Mucosa of gallbladder (tissue), 1 donor: Measurements from ENCODE around the gene KBTBD4. TPM values are rescaled to one million over a fixed set of nuclear protein-coding genes. Genes with fewer than 3 reads are reported as not detected.
"Not testable (repeated sequence)": the region's sequence is repeated elsewhere in the genome, so short reads cannot be mapped to it uniquely, and the experiment has no call there.

ENCODE experiments used
- DNase-seq: peaks from one replicate; pipeline ENCODE4 v3.0.0-alpha.2; 2020; ENCODE audit warnings: low spot score
- total RNA-seq: library from RNA; stranded (reverse); gene quantifications from one replicate; pipeline ENCODE4 v1.2.1, GENCODE V29; 2021
- donor health status: DM: no; HTN: no; CAD: no.

The KBTBD4 gene
- total RNA-seq, 1 donor from 2014 or later, result 20.3 TPM

- no peak for DNase-seq
Measured at GRCh38 chr11:47560426-47560825, 18.3 kb downstream of the KBTBD4 start.

DNA sequence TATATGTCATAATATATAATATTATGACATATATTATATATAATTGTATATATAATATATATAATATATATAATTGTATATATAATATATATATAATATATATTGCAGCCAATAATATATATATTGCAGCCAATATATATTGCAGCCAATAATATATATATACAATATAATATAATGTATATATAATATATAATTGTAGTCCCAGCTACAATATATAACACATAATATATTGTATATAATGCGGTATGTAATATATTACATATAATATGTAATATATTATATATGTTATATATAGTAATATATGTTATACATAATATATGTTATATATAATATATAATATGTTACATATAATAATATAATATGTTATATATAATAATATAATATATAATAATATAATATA, 20.1 kb downstream of the KBTBD4 start:
- DNase-seq, result no peak

- DNase-seq, result not testable (repeated sequence)
Measured at GRCh38 chr11:47557004-47557403, 21.8 kb downstream of the KBTBD4 start.

GRCh38 chr11:47553406-47553743, 25.4 kb downstream of the KBTBD4 start:
- no peak for DNase-seq

DNA sequence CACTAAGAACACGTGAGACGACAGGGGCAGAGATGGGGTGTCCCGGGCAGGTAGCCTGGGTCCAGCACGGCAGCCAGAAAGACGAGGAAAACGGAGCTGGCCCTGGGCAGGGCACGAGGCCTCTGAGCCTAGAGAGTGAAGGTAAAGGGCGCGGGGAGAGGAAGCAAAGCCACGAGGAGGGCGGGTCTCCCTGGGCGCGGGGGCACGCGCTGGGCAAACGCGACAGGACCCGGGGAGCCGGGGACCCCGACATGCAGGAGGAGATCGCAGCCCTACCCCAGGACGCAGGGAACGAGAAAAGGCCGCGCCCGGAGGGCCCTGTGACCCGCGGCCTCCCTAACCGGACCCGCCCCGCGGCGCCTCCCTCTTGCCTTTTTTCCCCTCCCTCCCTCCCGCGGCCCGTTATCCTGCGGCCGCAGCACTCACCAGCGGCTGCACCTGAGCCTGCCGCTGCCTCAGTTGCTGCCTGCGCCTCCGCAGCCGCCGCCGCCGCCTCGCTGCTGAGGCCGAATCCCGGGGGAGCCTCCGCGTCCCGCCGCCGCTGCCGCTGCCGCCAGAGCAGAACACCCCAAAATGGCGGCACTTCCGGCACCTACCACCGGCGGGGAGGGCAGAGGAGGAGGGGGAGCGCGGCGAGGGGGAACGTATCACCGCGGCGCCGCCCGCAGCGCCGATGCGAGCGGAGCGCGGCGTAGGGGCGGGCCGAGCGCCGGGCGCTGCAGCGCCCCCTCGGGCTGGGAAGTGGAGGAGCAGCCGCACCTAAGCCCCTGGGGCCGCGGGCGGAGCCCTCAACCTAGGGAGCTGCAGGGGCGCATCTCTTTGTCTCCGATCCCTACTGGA, 26.0 kb downstream of the KBTBD4 start, which contains the start of gene CELF1:
Gene CELF1 (minus strand): TSS at position 567 of the 840 bp plus-strand sequence. CDS start 53,609 bp downstream, outside the sequence.
- peak; percentile 91 for DNase-seq

DNA sequence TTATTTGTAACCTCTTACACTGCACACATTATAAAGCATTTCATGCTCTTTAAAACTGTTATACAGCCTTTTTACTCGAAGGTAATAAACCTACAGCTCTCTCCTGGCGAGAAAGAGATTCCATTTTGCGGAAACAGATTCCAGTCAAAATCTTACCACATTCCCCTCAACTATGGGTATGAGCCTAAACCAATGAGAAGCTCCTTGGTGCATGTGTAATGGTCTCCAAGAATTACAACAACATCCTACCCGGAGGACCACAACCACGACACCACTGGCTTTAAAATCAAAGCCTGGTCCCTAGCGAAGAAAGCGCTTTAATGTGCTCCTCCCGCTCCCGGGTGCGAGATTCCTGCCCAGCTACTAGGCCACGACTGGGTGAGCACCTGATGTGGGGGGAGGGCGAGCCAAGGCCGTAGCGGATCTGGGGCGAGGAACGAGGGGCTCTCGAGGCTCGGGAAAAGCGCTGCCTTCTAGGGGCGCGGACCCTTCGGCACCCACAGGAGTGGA, 26.7 kb downstream of the KBTBD4 start:
- no peak for DNase-seq

GRCh38 chr11:47551086-47551485, 27.7 kb downstream of the KBTBD4 start:
- no peak for DNase-seq

DNA sequence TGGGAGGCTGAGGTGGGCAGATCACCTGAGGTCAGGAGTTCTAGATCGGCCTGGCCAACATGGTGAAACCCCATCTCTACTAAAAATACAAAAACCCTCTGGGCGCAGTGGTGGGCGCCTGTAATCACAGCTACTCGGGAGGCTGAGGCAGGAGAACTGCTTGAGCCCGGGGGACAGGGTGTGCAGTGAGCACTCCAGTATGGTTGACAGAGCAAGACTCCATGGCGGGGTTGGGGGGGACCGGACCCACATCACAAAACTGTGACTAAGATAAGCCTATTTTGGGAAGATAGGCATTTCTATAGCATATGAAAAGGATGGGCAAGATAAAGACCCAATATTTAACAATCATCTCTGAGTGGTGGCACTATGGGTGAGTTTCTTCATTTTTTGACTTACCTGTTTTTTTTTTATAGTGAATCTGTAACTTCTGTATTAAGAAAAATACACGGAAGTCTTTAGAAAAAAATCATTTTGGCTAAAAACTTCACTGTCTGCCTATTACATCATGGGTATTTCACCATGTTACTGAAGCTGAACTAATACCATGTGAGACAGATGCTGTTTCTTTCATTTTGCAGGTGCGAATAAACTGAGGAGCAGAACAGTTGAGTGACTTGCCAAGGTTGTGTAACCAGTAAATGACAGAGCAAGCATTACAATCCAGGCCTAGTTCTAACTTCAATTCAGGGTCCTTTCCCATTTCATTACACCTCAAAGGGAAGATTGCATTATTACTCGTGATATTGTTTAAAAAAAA, 28.3 kb downstream of the KBTBD4 start:
- no peak for DNase-seq

GRCh38 chr11:47546274-47546673, 32.5 kb downstream of the KBTBD4 start:
- DNase-seq, result not testable (repeated sequence)

- DNase-seq, result no peak
Measured at GRCh38 chr11:47545298-47545697, 33.5 kb downstream of the KBTBD4 start.

- no peak for DNase-seq
Measured at GRCh38 chr11:47541070-47541469, 37.7 kb downstream of the KBTBD4 start.

DNA sequence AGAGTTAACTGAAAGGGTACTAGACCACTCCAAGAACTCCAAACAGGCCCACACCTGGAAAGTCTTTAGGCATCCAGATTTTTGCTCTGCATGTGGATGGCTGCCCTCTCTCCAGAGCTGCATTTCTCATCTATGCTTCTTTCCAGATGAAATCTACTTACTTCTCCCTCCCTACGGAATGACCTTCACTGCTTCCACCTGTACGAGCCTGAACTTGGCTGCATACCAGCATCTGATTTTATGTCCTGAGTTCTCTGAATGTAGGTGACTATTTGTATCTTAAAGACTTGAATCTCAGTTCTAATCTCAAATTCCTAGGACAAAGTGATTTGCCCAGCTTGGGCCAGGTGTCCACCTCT, 39.1 kb downstream of the KBTBD4 start:
- no peak for DNase-seq

GRCh38 chr11:47538741-47539565, 39.8 kb downstream of the KBTBD4 start:
- DNase-seq, result no peak

DNA sequence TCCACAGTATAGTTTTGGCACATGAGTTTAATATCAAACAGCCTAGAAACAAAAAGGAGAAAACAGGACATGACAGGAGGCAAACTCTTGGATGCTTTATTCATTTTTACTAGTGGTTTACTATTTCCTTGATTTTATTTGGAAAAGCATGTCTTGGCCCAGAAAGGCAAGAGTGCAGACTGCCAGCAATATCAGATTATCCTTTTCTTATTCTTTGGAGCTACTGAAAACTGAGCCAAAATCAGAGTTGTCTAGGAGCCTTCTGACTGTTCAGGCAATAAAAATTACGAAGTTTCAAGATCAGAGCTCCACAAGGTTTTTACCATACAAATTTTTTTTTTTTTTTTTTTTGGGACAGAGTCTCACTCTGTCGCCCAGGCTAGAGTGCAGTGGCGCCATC, 41.9 kb downstream of the KBTBD4 start:
- DNase-seq, result no peak

GRCh38 chr11:47534704-47535251, 44.0 kb downstream of the KBTBD4 start:
- no peak for DNase-seq

DNA sequence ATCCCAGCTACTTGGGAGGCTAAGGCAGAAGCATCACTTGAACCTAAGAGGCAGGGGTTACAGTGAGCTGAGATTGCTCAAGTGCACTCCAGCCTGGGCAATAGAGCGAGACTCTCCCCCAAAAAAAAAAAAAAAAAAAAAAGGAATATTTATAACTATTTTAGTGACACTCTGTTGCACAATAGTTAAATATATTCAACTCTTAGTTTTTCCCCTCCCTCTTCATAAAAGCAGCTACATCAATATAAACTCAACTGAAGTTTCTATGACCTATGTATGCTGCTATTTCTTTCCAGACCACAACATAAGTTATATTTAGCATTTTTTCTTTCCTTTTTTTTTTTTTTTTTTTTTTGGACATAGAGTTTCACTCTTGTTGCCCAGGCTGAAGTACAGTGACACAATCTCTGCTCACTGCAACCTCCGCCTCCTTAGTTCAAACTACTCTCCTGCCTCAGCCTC, 45.0 kb downstream of the KBTBD4 start:
- DNase-seq, result no peak

GRCh38 chr11:47532597-47533213, 46.1 kb downstream of the KBTBD4 start:
- no peak for DNase-seq

DNA sequence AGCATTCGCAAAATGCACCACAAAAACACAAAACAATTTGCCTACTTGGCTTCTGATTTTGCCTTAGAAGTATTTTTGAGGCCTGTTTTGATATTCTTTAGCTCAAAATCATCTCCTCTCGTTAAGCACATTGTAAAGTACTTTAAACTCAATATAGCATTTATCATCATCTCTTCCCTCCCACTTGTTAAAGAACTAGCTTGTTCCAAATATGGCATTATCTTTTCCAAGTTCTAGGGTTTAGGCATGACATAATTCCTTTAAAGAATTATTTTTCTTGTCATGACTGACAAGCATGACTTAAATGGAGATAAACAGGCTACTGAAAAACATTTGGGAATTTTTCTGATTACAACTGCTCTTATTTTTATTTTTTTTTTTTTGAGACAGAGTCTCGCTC, 47.1 kb downstream of the KBTBD4 start:
- no peak for DNase-seq

- not testable (repeated sequence) for DNase-seq
Measured at GRCh38 chr11:47530721-47531120, 48.0 kb downstream of the KBTBD4 start.

DNA sequence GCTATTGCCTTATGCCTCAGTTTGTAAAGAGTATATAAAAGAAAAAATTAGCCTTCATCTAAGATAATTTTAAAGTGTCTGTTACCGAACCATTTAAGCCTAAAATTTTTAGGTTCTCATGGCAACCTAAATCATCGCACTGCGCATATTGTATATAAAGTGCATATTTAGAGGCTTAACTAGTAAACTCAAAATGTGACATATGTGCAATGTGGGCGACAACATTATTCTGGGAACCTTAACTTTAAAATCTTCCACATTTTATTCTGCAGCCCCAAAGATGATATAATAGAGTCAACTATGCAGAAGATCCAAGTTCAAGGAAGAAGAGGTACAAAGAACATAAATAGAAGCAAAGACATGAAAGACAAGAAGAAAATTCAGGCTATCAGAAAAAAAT, 48.8 kb downstream of the KBTBD4 start:
- no peak for DNase-seq

GRCh38 chr11:47527186-47527585, 51.6 kb downstream of the KBTBD4 start:
- no peak for DNase-seq
